RWPE2 (cell line): Measurements from ENCODE around the gene PPARD.

Source experiments
- ATAC-seq: fragments of 200-7000 bp; cut with Tn5 transposase; 3 replicates; pipeline ENCODE4 v1.9.1; 2021; ENCODE audit warnings: low read depth
- DNase-seq: peaks from one replicate; pipeline ENCODE4 v3.0.0-alpha.2; 2020; ENCODE audit warnings: low spot score
- H3K27ac ChIP-seq: fragments of 450-650 bp; 2 replicates; pipeline ENCODE4 v1.5.1; 2017; ENCODE audit warnings: mild to moderate bottlenecking; ENCODE audit not compliant: poor library complexity, severe bottlenecking
- H3K27me3 ChIP-seq: fragments of 250-450 bp; sonication (Bioruptor Pico); 2 replicates; pipeline ENCODE4 v1.5.1; 2021; ENCODE audit warnings: mild to moderate bottlenecking, moderate library complexity; ENCODE audit not compliant: insufficient read depth, poor library complexity, severe bottlenecking
- H3K36me3 ChIP-seq: fragments of 250-450 bp; sonication (Bioruptor Pico); 2 replicates; pipeline ENCODE4 v1.5.1; 2020; ENCODE audit warnings: low read depth, mild to moderate bottlenecking, moderate library complexity
- H3K4me1 ChIP-seq: fragments of 250-450 bp; sonication (Bioruptor Pico); 2 replicates; pipeline ENCODE4 v1.5.1; 2021; ENCODE audit warnings: mild to moderate bottlenecking, moderate library complexity; ENCODE audit not compliant: insufficient read depth, poor library complexity, severe bottlenecking
- H3K4me3 ChIP-seq: fragments of 250-450 bp; sonication (Bioruptor Pico); 2 replicates; pipeline ENCODE4 v1.5.1; 2021; ENCODE audit warnings: mild to moderate bottlenecking, moderate library complexity; ENCODE audit not compliant: severe bottlenecking
- H3K9me3 ChIP-seq: fragments of 250-450 bp; sonication (Bioruptor Pico); 2 replicates; pipeline ENCODE4 v1.5.1; 2021; ENCODE audit warnings: mild to moderate bottlenecking, moderate library complexity; ENCODE audit not compliant: severe bottlenecking
- TF ChIP-seq, protein P1 (sequence below): fragments of 450-650 bp; IDR thresholded peaks from one replicate; pipeline ENCODE4 v1.5.1; 2017; ENCODE audit warnings: mild to moderate bottlenecking, moderate library complexity; ENCODE audit not compliant: poor library complexity, severe bottlenecking

The PPARD gene

DNA sequence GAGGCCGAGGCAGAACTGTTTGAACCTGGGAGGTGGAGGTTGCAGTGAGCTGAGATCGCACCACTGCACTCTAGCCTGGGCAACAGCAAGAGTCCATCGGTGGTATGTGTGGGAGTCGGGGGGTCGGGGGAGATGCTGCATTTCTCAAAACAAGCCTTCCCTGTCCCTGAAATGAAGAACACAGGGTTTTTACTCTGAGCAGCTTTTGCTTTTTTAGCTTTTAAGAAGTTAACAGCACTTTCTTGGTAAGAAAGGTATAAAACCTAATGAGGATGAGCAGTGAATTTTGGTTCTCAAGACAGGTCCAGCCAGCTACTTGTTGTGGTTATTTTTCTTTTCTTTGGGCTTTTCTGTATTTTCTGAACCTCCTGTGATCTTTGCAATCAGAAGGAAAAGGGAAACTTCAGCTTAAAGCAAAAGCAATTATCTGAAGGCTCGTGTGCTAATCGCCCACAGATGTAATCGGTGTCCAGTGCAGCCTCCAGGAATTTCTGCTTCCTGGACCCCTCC is 129.5 kb downstream of the PPARD start:
- Histone ChIP-seq H3K4me1 (peaks cover 14% of the 10 kb centered on the region), H3K9me3 (no peaks in the 10 kb centered on the region), H3K4me3 (no peak overlapping the region), H3K27me3 (no peaks in the 10 kb centered on the region), H3K36me3 (peaks cover 78% of the 10 kb centered on the region), H3K27ac (peak overlapping the region; percentile 91)
- no peak for ATAC-seq
- TF ChIP-seq, protein P1, sequence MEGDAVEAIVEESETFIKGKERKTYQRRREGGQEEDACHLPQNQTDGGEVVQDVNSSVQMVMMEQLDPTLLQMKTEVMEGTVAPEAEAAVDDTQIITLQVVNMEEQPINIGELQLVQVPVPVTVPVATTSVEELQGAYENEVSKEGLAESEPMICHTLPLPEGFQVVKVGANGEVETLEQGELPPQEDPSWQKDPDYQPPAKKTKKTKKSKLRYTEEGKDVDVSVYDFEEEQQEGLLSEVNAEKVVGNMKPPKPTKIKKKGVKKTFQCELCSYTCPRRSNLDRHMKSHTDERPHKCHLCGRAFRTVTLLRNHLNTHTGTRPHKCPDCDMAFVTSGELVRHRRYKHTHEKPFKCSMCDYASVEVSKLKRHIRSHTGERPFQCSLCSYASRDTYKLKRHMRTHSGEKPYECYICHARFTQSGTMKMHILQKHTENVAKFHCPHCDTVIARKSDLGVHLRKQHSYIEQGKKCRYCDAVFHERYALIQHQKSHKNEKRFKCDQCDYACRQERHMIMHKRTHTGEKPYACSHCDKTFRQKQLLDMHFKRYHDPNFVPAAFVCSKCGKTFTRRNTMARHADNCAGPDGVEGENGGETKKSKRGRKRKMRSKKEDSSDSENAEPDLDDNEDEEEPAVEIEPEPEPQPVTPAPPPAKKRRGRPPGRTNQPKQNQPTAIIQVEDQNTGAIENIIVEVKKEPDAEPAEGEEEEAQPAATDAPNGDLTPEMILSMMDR: no peak
- no peak for DNase-seq

DNA sequence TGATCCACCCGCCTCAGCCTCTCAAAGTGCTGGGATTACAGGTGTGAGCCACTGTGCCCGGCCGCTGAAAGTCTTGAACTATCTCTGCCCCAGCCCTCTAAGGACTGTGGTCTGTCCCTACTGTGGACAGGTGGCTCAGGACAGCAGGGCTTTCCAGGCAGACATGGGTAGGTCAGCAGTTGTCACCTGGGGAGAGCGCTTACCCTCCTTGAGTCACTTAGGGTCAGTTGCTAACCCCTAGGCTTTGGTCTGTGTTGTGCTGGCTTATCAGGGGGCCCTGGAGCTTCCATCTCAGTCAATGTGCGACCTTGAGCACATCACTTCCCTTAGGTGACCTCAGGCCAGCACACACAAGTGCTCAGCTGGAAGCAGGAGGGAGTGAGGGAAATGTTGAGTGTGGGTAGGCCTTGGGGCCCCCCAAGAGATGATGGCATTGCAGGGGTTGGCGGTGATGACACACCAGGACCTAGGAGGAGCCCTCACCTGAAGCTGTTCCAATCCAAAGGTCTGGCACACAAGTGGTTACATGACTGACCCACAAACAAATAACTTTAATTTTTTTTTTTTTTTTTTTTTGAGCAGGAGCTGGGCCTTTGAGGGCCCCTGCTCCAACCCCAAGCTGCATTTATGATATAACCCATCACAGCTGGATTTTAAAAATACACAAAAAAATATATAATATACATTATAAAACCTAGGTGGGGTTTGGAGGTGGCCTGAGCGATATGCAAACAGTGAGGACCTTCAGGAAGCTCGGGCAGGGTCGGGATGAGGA is 130.9 kb downstream of the PPARD start:
- DNase-seq (no peak), ATAC-seq (no peak)
- Histone ChIP-seq H3K4me3 (no peak overlapping the region), H3K27me3 (no peaks in the 10 kb centered on the region), H3K9me3 (no peaks in the 10 kb centered on the region), H3K4me1 (peaks cover 10% of the 10 kb centered on the region), H3K27ac (peak overlapping the region; percentile 91), H3K36me3 (peaks cover 80% of the 10 kb centered on the region)
- TF ChIP-seq, protein P1: no peak

DNA sequence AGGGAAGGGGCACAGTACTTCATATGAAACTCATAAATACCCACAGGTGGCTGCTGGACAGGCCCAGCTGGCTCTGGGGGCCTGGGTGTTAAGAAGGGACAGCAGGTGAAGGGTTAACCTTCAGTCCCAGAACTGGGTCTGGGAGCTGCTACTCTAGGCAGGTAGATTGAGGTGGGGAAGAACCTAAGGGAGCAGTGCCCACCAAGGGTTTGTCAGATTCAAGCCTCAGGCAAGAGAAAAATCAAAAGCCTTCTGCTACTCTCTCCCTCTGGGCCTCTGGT is 131.4 kb downstream of the PPARD start:
- peak; percentile 7; the same call in 1 of the 3 replicates for ATAC-seq
- TF ChIP-seq, protein P1: no peak
- DNase-seq: no peak
- peak overlapping the region; percentile 91 for H3K27ac ChIP-seq
- peaks cover 10% of the 10 kb centered on the region for H3K4me1 ChIP-seq
- no peaks in the 10 kb centered on the region for H3K9me3 ChIP-seq
- peaks cover 77% of the 10 kb centered on the region for H3K36me3 ChIP-seq
- H3K27me3 ChIP-seq: no peaks in the 10 kb centered on the region
- H3K4me3 ChIP-seq: no peak overlapping the region

DNA sequence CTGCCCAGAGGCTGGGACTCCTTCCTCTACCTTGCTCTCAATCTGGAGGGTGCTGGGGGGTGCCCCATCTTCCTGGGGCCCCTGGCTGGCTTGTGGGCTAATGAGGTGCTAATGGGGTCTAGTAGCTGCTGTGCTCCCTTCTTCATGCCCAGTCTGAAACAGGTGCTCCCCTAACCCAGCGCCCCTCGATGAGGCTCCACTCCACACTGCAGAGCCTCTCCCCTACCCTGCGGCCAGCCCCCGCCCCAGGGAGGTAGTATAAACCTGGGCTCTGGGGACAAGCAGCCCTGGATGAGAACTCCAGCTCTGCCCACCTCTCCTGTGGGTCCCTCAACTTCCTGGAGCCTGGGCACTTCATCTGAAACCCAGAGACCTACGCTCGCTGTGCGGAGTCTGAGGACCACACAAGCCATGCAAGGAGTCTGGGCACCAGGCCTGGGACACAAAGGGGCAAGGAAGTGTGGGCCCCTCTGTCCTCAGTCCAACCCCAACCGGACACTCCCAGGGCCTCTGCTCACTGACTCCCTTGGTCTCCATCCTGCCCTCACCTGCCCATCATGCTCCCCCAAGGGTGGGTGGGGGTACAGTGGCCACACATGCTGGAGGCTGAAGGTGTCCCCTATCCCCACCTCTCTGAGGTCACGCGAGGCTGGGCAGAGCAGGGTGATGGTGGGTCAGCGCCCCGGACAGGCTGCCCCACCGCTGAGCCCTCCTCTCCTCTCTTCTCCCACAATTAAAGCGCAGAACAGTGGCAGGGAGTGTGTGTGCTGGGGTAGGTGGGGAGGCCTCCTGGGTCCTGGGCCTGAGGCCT is 132.0 kb downstream of the PPARD start:
- no peaks in the 10 kb centered on the region for H3K27me3 ChIP-seq
- no peaks in the 10 kb centered on the region for H3K9me3 ChIP-seq
- TF ChIP-seq, protein P1: no peak
- DNase-seq (no peak), ATAC-seq (peak; percentile 7)
- H3K4me3 ChIP-seq: no peak overlapping the region
- H3K27ac ChIP-seq: peak overlapping the region; percentile 91
- H3K4me1 ChIP-seq: peaks cover 10% of the 10 kb centered on the region
- peaks cover 71% of the 10 kb centered on the region for H3K36me3 ChIP-seq
